Liver (tissue), 3 donors: ENCODE measurements around the gene MSL1.

Experiments used
- GABPA ChIP-seq, 2 donors: IDR thresholded peaks in 1 of 2; conservative IDR thresholded peaks in 1 of 2; 2 replicates each; pipeline ENCODE4 v1.6.1; 2016; ENCODE audit warnings: antibody characterized with exemption in 2 of 2, mild to moderate bottlenecking in 1 of 2, moderate library complexity in 1 of 2
- HNF4G ChIP-seq: IDR thresholded peaks from 2 replicates; pipeline ENCODE4 v1.6.1; 2016; ENCODE audit warnings: antibody characterized with exemption
- JUND ChIP-seq, 2 donors: IDR thresholded peaks; 2 replicates each; pipeline ENCODE4 v1.6.1; 2016; ENCODE audit warnings: antibody characterized with exemption in 2 of 2
- RAD21 ChIP-seq, 2 donors: IDR thresholded peaks; 2 replicates each; pipeline ENCODE4 v1.6.1; 2016; ENCODE audit warnings: antibody characterized with exemption in 2 of 2, mild to moderate bottlenecking in 2 of 2
- TAF1 ChIP-seq: conservative IDR thresholded peaks from 2 replicates; pipeline ENCODE4 v1.6.1; 2016; ENCODE audit warnings: antibody characterized with exemption, mild to moderate bottlenecking
- TF ChIP-seq, protein P1 (sequence below): IDR thresholded peaks from 2 replicates; pipeline ENCODE4 v1.6.1; 2016; ENCODE audit warnings: antibody characterized with exemption, mild to moderate bottlenecking
- TF ChIP-seq, protein P2 (sequence below): fragments of 150-350 bp; IDR thresholded peaks from 2 replicates; pipeline ENCODE4 v1.5.1; 2017; ENCODE audit warnings: improper control_type of control experiment, low read depth, low read length; ENCODE audit not compliant: missing input control
- donor health status: healthy.
- donor health status: healthy.

DNA sequence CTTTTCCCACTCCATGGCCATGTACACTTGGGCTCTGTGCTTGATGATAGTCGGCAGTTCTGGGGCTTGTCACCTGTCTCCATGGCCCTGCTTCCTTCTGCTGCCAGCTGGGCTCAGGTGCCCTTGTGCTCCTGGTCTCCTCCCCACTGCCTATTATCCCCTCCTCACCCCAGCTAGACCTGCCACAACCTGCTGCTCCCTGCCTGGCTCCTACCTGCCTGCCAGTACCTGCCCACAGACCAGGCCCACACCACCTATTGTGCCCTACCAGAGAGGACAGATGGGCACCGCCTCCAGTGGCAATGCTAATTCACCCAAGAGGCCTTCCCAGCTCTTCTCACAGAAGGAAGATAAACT, 55.0 kb downstream of the MSL1 start:
- no peak for TF ChIP-seq RAD21 (IDR thresholded peaks at IDR 0.05)
- TF ChIP-seq, protein P1, sequence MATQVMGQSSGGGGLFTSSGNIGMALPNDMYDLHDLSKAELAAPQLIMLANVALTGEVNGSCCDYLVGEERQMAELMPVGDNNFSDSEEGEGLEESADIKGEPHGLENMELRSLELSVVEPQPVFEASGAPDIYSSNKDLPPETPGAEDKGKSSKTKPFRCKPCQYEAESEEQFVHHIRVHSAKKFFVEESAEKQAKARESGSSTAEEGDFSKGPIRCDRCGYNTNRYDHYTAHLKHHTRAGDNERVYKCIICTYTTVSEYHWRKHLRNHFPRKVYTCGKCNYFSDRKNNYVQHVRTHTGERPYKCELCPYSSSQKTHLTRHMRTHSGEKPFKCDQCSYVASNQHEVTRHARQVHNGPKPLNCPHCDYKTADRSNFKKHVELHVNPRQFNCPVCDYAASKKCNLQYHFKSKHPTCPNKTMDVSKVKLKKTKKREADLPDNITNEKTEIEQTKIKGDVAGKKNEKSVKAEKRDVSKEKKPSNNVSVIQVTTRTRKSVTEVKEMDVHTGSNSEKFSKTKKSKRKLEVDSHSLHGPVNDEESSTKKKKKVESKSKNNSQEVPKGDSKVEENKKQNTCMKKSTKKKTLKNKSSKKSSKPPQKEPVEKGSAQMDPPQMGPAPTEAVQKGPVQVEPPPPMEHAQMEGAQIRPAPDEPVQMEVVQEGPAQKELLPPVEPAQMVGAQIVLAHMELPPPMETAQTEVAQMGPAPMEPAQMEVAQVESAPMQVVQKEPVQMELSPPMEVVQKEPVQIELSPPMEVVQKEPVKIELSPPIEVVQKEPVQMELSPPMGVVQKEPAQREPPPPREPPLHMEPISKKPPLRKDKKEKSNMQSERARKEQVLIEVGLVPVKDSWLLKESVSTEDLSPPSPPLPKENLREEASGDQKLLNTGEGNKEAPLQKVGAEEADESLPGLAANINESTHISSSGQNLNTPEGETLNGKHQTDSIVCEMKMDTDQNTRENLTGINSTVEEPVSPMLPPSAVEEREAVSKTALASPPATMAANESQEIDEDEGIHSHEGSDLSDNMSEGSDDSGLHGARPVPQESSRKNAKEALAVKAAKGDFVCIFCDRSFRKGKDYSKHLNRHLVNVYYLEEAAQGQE, result no peak
- no peak for TF ChIP-seq HNF4G
- TF ChIP-seq, protein P2, sequence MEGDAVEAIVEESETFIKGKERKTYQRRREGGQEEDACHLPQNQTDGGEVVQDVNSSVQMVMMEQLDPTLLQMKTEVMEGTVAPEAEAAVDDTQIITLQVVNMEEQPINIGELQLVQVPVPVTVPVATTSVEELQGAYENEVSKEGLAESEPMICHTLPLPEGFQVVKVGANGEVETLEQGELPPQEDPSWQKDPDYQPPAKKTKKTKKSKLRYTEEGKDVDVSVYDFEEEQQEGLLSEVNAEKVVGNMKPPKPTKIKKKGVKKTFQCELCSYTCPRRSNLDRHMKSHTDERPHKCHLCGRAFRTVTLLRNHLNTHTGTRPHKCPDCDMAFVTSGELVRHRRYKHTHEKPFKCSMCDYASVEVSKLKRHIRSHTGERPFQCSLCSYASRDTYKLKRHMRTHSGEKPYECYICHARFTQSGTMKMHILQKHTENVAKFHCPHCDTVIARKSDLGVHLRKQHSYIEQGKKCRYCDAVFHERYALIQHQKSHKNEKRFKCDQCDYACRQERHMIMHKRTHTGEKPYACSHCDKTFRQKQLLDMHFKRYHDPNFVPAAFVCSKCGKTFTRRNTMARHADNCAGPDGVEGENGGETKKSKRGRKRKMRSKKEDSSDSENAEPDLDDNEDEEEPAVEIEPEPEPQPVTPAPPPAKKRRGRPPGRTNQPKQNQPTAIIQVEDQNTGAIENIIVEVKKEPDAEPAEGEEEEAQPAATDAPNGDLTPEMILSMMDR, result no peak
- TF ChIP-seq GABPA (IDR thresholded peaks at IDR 0.05 in 1 of 2, conservative IDR thresholded peaks at IDR 0.05 in 1 of 2), result no peak
- no peak for TF ChIP-seq JUND (IDR thresholded peaks at IDR 0.05)
- TF ChIP-seq TAF1, result no peak
